GM23338 (cell line): ENCODE results near the gene CHRDL2. TPM values are rescaled to one million over a fixed set of nuclear protein-coding genes. Genes with fewer than 3 reads are reported as not detected.

Source experiments
- ATAC-seq: fragments of 200-7000 bp; cut with Tn5 transposase; 3 replicates; pipeline ENCODE4 v1.9.1; 2020
- DNase-seq: peaks from one replicate; pipeline ENCODE4 v3.0.0-alpha.2; 2015; ENCODE audit warnings: low spot score
- H2AFZ ChIP-seq: fragments of 200-600 bp; sonication (generic); 2 replicates; pipeline ENCODE4 v1.8.0; 2016; ENCODE audit warnings: antibody characterized with exemption, mild to moderate bottlenecking, moderate library complexity
- H3F3A ChIP-seq: fragments of 200-600 bp; sonication (generic); replicated peaks from 2 replicates; pipeline ENCODE4 v1.8.0; 2017; ENCODE audit warnings: antibody characterized with exemption, mixed run types, low read depth
- H3K27ac ChIP-seq: fragments of 200-600 bp; sonication (generic); 2 replicates; pipeline ENCODE4 v1.6.1; 2016; ENCODE audit warnings: low read depth
- H3K27me3 ChIP-seq: fragments of 200-600 bp; sonication (generic); 2 replicates; pipeline ENCODE4 v1.8.0; 2016; ENCODE audit warnings: mild to moderate bottlenecking, mixed run types, moderate library complexity; ENCODE audit not compliant: insufficient read depth
- H3K36me3 ChIP-seq: fragments of 200-600 bp; sonication (generic); 2 replicates; pipeline ENCODE4 v1.8.0; 2016; ENCODE audit warnings: mild to moderate bottlenecking; ENCODE audit not compliant: insufficient read depth
- H3K4me1 ChIP-seq: fragments of 200-600 bp; sonication (generic); 2 replicates; pipeline ENCODE4 v1.8.0; 2016; ENCODE audit warnings: mild to moderate bottlenecking, moderate library complexity; ENCODE audit not compliant: insufficient read depth
- H3K4me2 ChIP-seq: fragments of 200-600 bp; sonication (generic); 2 replicates; pipeline ENCODE4 v1.7.1; 2017; ENCODE audit warnings: mixed run types
- H3K4me3 ChIP-seq: fragments of 200-600 bp; sonication (generic); 2 replicates; pipeline ENCODE4 v1.6.1; 2016; ENCODE audit warnings: mixed run types
- H3K79me2 ChIP-seq: fragments of 200-600 bp; sonication (generic); replicated peaks from 2 replicates; pipeline ENCODE4 v1.8.0; 2017; ENCODE audit warnings: mild to moderate bottlenecking; ENCODE audit not compliant: insufficient read depth
- H3K9me2 ChIP-seq: fragments of 200-600 bp; sonication (generic); 2 replicates; pipeline ENCODE4 v1.8.0; 2017; ENCODE audit not compliant: insufficient read depth
- H4K20me1 ChIP-seq: fragments of 200-600 bp; sonication (generic); replicated peaks from 2 replicates; pipeline ENCODE4 v1.8.0; 2017; ENCODE audit warnings: mild to moderate bottlenecking; ENCODE audit not compliant: insufficient read depth
- H3K27ac Mint-ChIP-seq: 2 replicates; pipeline ENCODE4 v1.8.0; 2020; ENCODE audit warnings: inconsistent platforms, mild to moderate bottlenecking, moderate library complexity, mixed read lengths
- H3K27me3 Mint-ChIP-seq: 3 replicates; pipeline ENCODE4 v1.8.0; 2022; ENCODE audit warnings: low read depth, mild to moderate bottlenecking, moderate library complexity, mixed read lengths, inconsistent platforms; ENCODE audit not compliant: insufficient read depth, poor library complexity
- H3K36me3 Mint-ChIP-seq: 3 replicates; pipeline ENCODE4 v1.8.0; 2021; ENCODE audit warnings: low read depth, mild to moderate bottlenecking, inconsistent platforms, moderate library complexity, mixed read lengths
- H3K4me1 Mint-ChIP-seq: 3 replicates; pipeline ENCODE4 v1.8.0; 2020; ENCODE audit warnings: mild to moderate bottlenecking, inconsistent platforms, mixed read lengths
- H3K4me3 Mint-ChIP-seq: 3 replicates; pipeline ENCODE4 v1.8.0; 2021; ENCODE audit warnings: moderate library complexity, mild to moderate bottlenecking, inconsistent platforms, mixed read lengths
- H3K9me3 Mint-ChIP-seq: 3 replicates; pipeline ENCODE4 v1.8.0; 2020; ENCODE audit warnings: moderate library complexity, mild to moderate bottlenecking, inconsistent platforms, mixed read lengths
- CREB1 ChIP-seq: fragments of 250-450 bp; sonication (Bioruptor Pico); IDR thresholded peaks from 2 replicates; pipeline ENCODE4 v1.5.0; 2020; ENCODE audit warnings: low read depth, mild to moderate bottlenecking, moderate library complexity
- CTCF ChIP-seq, 2 experiments: fragments of 200-600 bp in 1 of 2; sonication (generic) in 1 of 2; conservative IDR thresholded peaks; 2 replicates each; pipeline versions ENCODE4 v1.5.1 to v1.6.1; 2016 to 2017; ENCODE audit warnings: antibody characterized with exemption in 2 of 2, low read depth in 2 of 2, mild to moderate bottlenecking in 2 of 2, moderate library complexity in 1 of 2
- ETS1 ChIP-seq: IDR thresholded peaks from 2 replicates; pipeline ENCODE4 v1.6.1; 2016; ENCODE audit warnings: antibody characterized with exemption
- EZH2 ChIP-seq: fragments of 200-600 bp; sonication (generic); IDR thresholded peaks from one replicate; pipeline ENCODE4 v1.8.0; 2017; ENCODE audit warnings: antibody characterized with exemption, mild to moderate bottlenecking, low read depth; ENCODE audit not compliant: unreplicated experiment
- EZH2phosphoT487 ChIP-seq: fragments of 200-600 bp; sonication (generic); IDR thresholded peaks from one replicate; pipeline ENCODE4 v1.8.1; 2018; ENCODE audit warnings: antibody characterized with exemption; ENCODE audit not compliant: unreplicated experiment
- JUNB ChIP-seq: IDR thresholded peaks from one replicate; pipeline ENCODE4 v1.6.1; 2016; ENCODE audit warnings: antibody characterized with exemption; ENCODE audit not compliant: unreplicated experiment
- NANOG ChIP-seq: IDR thresholded peaks from 2 replicates; pipeline ENCODE4 v1.6.1; 2016; ENCODE audit warnings: antibody characterized with exemption, borderline replicate concordance
- POLR2AphosphoS5 ChIP-seq: IDR thresholded peaks from 2 replicates; pipeline ENCODE4 v1.6.1; 2016; ENCODE audit warnings: antibody characterized with exemption, low read depth
- REST ChIP-seq: IDR thresholded peaks from one replicate; pipeline ENCODE4 v1.6.1; 2018; ENCODE audit warnings: antibody characterized with exemption; ENCODE audit not compliant: unreplicated experiment
- STAT1 ChIP-seq: IDR thresholded peaks from one replicate; pipeline ENCODE4 v1.6.1; 2016; ENCODE audit warnings: antibody characterized with exemption; ENCODE audit not compliant: unreplicated experiment
- ZNF114 ChIP-seq: fragments of 250-450 bp; sonication (Bioruptor Pico); IDR thresholded peaks from 2 replicates; pipeline ENCODE4 v1.5.0; 2020; ENCODE audit warnings: mild to moderate bottlenecking, moderate library complexity
- ZNF331 ChIP-seq: fragments of 250-450 bp; sonication (Bioruptor Pico); IDR thresholded peaks from 2 replicates; pipeline ENCODE4 v1.5.0; 2020; ENCODE audit warnings: low read depth, mild to moderate bottlenecking, moderate library complexity
- ZNF462 ChIP-seq: fragments of 250-450 bp; sonication (Bioruptor Pico); IDR thresholded peaks from 2 replicates; pipeline ENCODE4 v1.5.0; 2020; ENCODE audit warnings: mild to moderate bottlenecking, moderate library complexity
- polyA plus RNA-seq: library from polyadenylated mRNA; unstranded; fragments of >200 nt; fragmentation: Nextera tagmentation; extraction: Ambion mirVana; gene quantifications from 2 replicates; pipeline ENCODE4 v1.2.1, GENCODE V29; 2016
- total RNA-seq: library from RNA; depleted of rRNA; stranded (reverse); fragments of >200 nt; shearing (Covaris generic); gene quantifications from 2 replicates; pipeline ENCODE4 v1.2.3, GENCODE V29; 2014

The CHRDL2 gene
- total and polyA plus RNA-seq, 2 experiments from 2014 or later = 0.21 TPM; not detected in 1

GRCh38 chr11:74699615-74700396 lies 31.4 kb downstream of the CHRDL2 start:
- no peak overlapping the region for H3K4me3 Mint-ChIP-seq
- H3K9me2 ChIP-seq = no peaks in the 10 kb centered on the region
- H4K20me1 ChIP-seq = no peaks in the 10 kb centered on the region
- H3K36me3 Mint-ChIP-seq = no peaks in the 10 kb centered on the region
- H3K4me1 Mint-ChIP-seq = peaks cover 21% of the 10 kb centered on the region
- H3F3A ChIP-seq = no peaks in the 10 kb centered on the region
- H3K79me2 ChIP-seq = no peaks in the 10 kb centered on the region
- H3K27me3 ChIP-seq = no peaks in the 10 kb centered on the region
- TF ChIP-seq CTCF (conservative IDR thresholded peaks at IDR 0.05; ENCODE audit: low read depth in 2 of 2) (no peak), EZH2phosphoT487 (no peak), ZNF462 (CRISPR knock-in tag) (no peak), ZNF331 (CRISPR knock-in tag) (no peak), NANOG (no peak), EZH2 (no peak), ETS1 (no peak), CREB1 (no peak), POLR2AphosphoS5 (no peak), JUNB (no peak), STAT1 (no peak), REST (no peak), ZNF114 (CRISPR knock-in tag) (no peak)
- no peaks in the 10 kb centered on the region for H3K36me3 ChIP-seq
- H3K4me3 ChIP-seq = no peak overlapping the region
- no peak overlapping the region for H3K4me2 ChIP-seq
- H3K27ac ChIP-seq = no peak overlapping the region
- no peak for DNase-seq
- H3K9me3 Mint-ChIP-seq = no peaks in the 10 kb centered on the region
- no peak for ATAC-seq
- no peak overlapping the region for H2AFZ ChIP-seq
- H3K27me3 Mint-ChIP-seq = peaks cover 20% of the 10 kb centered on the region
- H3K27ac Mint-ChIP-seq = no peak overlapping the region
- peaks cover 17% of the 10 kb centered on the region for H3K4me1 ChIP-seq
